Measurements from ENCODE around the gene MXRA8. TPM values are rescaled to one million over a fixed set of nuclear protein-coding genes. Genes with fewer than 3 reads are reported as not detected.

The MXRA8 gene
- total RNA-seq, 1 donor from 2014 or later: 78.1 TPM

GRCh38 chr1:1340791-1341548 is 17.4 kb downstream of the MXRA8 start:
- H3K27me3 Mint-ChIP-seq: no peaks in the 10 kb centered on the region
- peaks cover 10% of the 10 kb centered on the region for H3K36me3 Mint-ChIP-seq
- DNase-seq (ENCODE audit: extremely low spot score, unreplicated experiment): no peak
- H3K4me1 Mint-ChIP-seq (ENCODE audit: unreplicated experiment): no peaks in the 10 kb centered on the region
- no peak for TF ChIP-seq CTCF (conservative IDR thresholded peaks at IDR 0.05)
- H3K4me3 Mint-ChIP-seq: no peak overlapping the region
- H3K27ac Mint-ChIP-seq: no peak overlapping the region
- no peaks in the 10 kb centered on the region for H3K9me3 Mint-ChIP-seq

- H3K4me1 Mint-ChIP-seq (ENCODE audit: unreplicated experiment): no peaks in the 10 kb centered on the region
- TF ChIP-seq CTCF (conservative IDR thresholded peaks at IDR 0.05): no peak
- no peaks in the 10 kb centered on the region for H3K27me3 Mint-ChIP-seq
- DNase-seq (ENCODE audit: extremely low spot score, unreplicated experiment): no peak
- no peak overlapping the region for H3K4me3 Mint-ChIP-seq
- peaks cover 10% of the 10 kb centered on the region for H3K36me3 Mint-ChIP-seq
- H3K9me3 Mint-ChIP-seq: no peaks in the 10 kb centered on the region
- H3K27ac Mint-ChIP-seq: no peak overlapping the region
These were observed 18.2 kb downstream of the MXRA8 start for GRCh38 chr1:1340185-1340584.

GRCh38 chr1:1338278-1338677 is 20.1 kb downstream of the MXRA8 start:
- no peaks in the 10 kb centered on the region for H3K27me3 Mint-ChIP-seq
- H3K4me3 Mint-ChIP-seq: no peak overlapping the region
- H3K36me3 Mint-ChIP-seq: peaks cover 10% of the 10 kb centered on the region
- no peak for TF ChIP-seq CTCF (conservative IDR thresholded peaks at IDR 0.05)
- H3K4me1 Mint-ChIP-seq (ENCODE audit: unreplicated experiment): no peaks in the 10 kb centered on the region
- H3K9me3 Mint-ChIP-seq: no peaks in the 10 kb centered on the region
- H3K27ac Mint-ChIP-seq: no peak overlapping the region
- no peak for DNase-seq (ENCODE audit: extremely low spot score, unreplicated experiment)

- H3K36me3 Mint-ChIP-seq: peaks cover 10% of the 10 kb centered on the region
- H3K27ac Mint-ChIP-seq: no peak overlapping the region
- no peak for DNase-seq (ENCODE audit: extremely low spot score, unreplicated experiment)
- TF ChIP-seq CTCF (conservative IDR thresholded peaks at IDR 0.05): no peak
- H3K9me3 Mint-ChIP-seq: no peaks in the 10 kb centered on the region
- no peak overlapping the region for H3K4me3 Mint-ChIP-seq
- no peaks in the 10 kb centered on the region for H3K4me1 Mint-ChIP-seq (ENCODE audit: unreplicated experiment)
- no peaks in the 10 kb centered on the region for H3K27me3 Mint-ChIP-seq
These were observed 20.6 kb downstream of the MXRA8 start for GRCh38 chr1:1337793-1338147.

GRCh38 chr1:1336931-1337792 is 21.2 kb downstream of the MXRA8 start:
- no peak for DNase-seq (ENCODE audit: extremely low spot score, unreplicated experiment)
- H3K27ac Mint-ChIP-seq: no peak overlapping the region
- no peaks in the 10 kb centered on the region for H3K27me3 Mint-ChIP-seq
- H3K4me1 Mint-ChIP-seq (ENCODE audit: unreplicated experiment): no peaks in the 10 kb centered on the region
- H3K4me3 Mint-ChIP-seq: no peak overlapping the region
- peaks cover 10% of the 10 kb centered on the region for H3K36me3 Mint-ChIP-seq
- no peaks in the 10 kb centered on the region for H3K9me3 Mint-ChIP-seq
- no peak for TF ChIP-seq CTCF (conservative IDR thresholded peaks at IDR 0.05)

Data from type B pancreatic cell (in vitro differentiated cells).